ENCODE measurements around the gene ATP10B.

DNA sequence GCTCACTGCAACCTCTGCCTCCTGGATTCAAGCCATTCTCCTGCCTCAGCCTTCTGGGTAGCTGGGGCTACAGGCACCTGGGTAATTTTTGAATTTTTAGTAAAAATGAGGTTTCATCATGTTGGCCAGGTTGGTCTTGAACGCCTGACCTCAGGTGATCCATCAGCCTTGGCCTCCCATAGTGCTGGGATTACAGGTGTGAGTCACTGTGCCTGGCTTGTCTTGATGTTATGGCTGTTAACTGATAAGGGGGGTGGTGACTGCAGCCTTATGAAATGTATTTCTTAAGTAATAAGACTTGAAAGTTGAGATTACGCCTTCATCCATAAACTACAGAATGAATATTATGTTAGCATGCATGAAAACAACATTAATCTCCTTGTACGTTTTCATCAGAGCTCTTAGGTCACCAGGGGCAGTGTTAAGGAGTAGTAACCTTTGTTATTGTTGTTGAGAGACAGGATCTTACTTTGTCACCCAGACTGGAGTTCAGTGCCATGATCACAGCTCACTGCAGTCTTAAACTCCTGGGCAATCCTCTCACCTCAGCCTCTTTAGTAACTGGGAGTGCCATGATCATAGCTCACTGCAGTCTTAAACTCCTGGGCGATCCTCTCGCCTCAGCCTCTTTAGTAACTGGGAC, 148.3 kb downstream of the ATP10B start:
- TF ChIP-seq CTCF (IDR thresholded peaks at IDR 0.05) (no peak), POLR2A (IDR thresholded peaks at IDR 0.05) (no peak)
